ENCODE results near the gene ENOX1.
"Not testable (repeated sequence)": the region's sequence is repeated elsewhere in the genome, so short reads cannot be mapped to it uniquely, and the experiment has no call there.

ENOX1 gene

DNA sequence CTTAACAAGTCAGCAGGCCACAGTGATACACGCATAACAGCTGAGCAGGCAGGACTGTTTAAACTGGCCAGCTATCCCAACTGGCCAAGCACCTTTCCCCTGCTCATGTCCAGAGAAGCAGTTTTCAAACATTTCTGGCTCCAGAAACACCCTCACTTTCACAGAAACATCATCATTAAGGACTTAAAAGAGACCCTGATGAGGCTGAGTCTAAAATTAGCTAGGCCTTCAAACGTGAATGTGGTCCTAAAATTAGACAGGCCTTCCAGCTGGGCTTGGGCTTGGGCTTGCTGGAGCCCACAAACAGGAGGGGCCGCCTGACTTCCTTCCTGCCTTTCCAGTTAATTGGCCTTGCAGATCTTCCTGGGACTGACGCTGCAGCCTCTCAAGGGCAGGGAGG is 429.2 kb downstream of the ENOX1 start:
- Histone ChIP-seq H3K9ac (ENCODE audit: low read length in 5 of 5) (no peak overlapping the region), H3K4me3 (ENCODE audit: low read depth in 1 of 5, low read length in 5 of 5) (no peak overlapping the region), H3K27me3 (ENCODE audit: control insufficient read depth in 5 of 5, insufficient read depth in 4 of 5, low read length in 5 of 5) (no peaks in the 10 kb centered on the region), H3K36me3 (ENCODE audit: control insufficient read depth in 5 of 5, insufficient read depth in 5 of 5, low read length in 5 of 5) (peaks cover 0 to 3% (median 0%) of the 10 kb centered on the region in 5 donors), H3K27ac (ENCODE audit: low read depth, low read length) (no peak overlapping the region), H3K4me1 (ENCODE audit: control insufficient read depth in 5 of 5, insufficient read depth in 5 of 5, low read length in 5 of 5) (peaks cover 0 to 21% (median 6%) of the 10 kb centered on the region in 5 donors), H3K9me3 (ENCODE audit: control insufficient read depth in 5 of 5, low read length in 5 of 5) (no peaks in the 10 kb centered on the region)

DNA sequence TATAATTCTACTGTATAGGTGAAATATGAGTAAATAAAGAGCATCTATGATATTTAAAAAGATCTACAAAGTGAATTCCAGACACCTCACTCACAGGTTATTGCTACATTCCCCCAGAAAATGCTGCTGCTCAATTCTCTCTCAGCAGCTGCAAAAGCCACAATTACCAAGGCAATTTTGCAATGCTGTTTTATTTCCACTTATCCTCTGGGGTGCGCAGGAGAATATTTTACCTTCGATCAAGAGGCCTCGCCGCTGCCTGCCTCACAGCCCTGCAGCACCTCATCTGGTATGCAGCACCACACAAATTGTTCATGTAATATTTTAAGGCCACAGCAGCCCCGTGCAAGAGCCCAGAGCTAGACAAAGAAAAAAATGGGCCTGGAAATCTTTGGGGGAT is 430.2 kb downstream of the ENOX1 start:
- peaks cover 0 to 3% (median 0%) of the 10 kb centered on the region in 5 donors for H3K36me3 ChIP-seq (ENCODE audit: control insufficient read depth in 5 of 5, insufficient read depth in 5 of 5, low read length in 5 of 5)
- H3K4me1 ChIP-seq (ENCODE audit: control insufficient read depth in 5 of 5, insufficient read depth in 5 of 5, low read length in 5 of 5), result peaks cover 0 to 25% (median 6%) of the 10 kb centered on the region in 5 donors
- no peaks in the 10 kb centered on the region for H3K27me3 ChIP-seq (ENCODE audit: control insufficient read depth in 5 of 5, insufficient read depth in 4 of 5, low read length in 5 of 5)
- H3K9ac ChIP-seq (ENCODE audit: low read length in 5 of 5), result no peak overlapping the region
- no peak overlapping the region for H3K4me3 ChIP-seq (ENCODE audit: low read depth in 1 of 5, low read length in 5 of 5)
- H3K9me3 ChIP-seq (ENCODE audit: control insufficient read depth in 5 of 5, low read length in 5 of 5), result no peaks in the 10 kb centered on the region
- H3K27ac ChIP-seq (ENCODE audit: low read depth, low read length), result no peak overlapping the region

DNA sequence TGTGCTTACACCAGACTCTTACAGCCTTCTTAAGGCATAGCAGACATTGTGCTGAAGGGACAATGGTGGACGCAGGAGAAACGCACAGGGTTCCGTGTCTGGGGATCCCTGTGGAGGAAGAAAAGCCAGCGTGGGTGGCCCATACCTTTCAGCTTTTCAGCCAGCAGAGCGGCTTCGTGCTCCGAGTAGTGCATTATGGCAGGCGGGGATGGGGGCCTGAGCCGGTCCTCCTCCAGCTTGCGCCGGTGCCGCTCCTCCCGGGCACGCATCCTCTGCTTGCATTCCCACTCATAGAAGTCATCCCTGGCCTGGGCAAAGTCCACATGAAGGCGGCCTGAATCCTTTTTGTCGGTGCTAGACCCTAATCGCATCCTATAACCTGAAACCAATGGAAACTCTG is 431.0 kb downstream of the ENOX1 start:
- no peak overlapping the region for H3K9ac ChIP-seq (ENCODE audit: low read length in 5 of 5)
- H3K4me1 ChIP-seq (ENCODE audit: control insufficient read depth in 5 of 5, insufficient read depth in 5 of 5, low read length in 5 of 5), result peaks cover 0 to 25% (median 6%) of the 10 kb centered on the region in 5 donors
- no peak overlapping the region for H3K4me3 ChIP-seq (ENCODE audit: low read depth in 1 of 5, low read length in 5 of 5)
- no peaks in the 10 kb centered on the region for H3K9me3 ChIP-seq (ENCODE audit: control insufficient read depth in 5 of 5, low read length in 5 of 5)
- no peaks in the 10 kb centered on the region for H3K27me3 ChIP-seq (ENCODE audit: control insufficient read depth in 5 of 5, insufficient read depth in 4 of 5, low read length in 5 of 5)
- peaks cover 0 to 3% (median 0%) of the 10 kb centered on the region in 5 donors for H3K36me3 ChIP-seq (ENCODE audit: control insufficient read depth in 5 of 5, insufficient read depth in 5 of 5, low read length in 5 of 5)
- no peak overlapping the region for H3K27ac ChIP-seq (ENCODE audit: low read depth, low read length)

DNA sequence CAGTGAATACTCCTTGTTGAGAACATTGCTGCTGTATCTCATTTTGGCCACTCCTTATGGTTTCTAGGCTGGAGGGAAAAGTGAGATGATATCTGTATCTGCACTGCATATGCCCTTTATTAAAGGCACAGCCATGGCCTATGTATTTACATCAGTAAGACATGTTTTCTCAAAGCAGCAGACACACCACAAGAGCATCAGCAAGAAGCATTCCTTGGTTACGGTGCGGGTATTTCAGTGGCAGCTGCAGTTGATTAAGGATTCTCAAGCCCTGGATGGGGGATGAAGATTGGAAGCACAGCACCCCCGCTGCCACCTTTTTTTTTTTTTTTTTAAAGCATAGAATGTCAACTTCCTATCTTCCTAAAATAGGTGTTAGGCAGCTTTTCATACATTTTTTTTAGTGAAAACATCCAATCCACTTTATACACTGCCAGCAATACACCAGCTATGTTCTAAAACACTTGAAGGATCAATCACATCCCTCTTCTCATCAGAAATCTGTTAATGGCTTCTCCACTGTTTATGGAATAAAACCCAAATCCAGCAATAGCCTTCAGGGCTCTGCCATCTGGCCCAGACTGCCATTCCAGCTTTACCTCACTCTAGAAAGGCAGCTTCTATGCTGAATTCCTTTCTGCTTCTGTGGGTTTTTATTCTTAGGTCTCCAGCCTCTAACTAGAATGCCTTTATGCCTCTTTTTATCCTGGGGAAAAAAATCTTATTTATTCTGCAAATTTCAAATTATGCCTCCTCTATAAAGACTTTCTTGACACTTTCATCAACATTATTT is 432.4 kb downstream of the ENOX1 start:
- H3K9ac ChIP-seq (ENCODE audit: low read length in 5 of 5), result no peak overlapping the region
- no peaks in the 10 kb centered on the region for H3K27me3 ChIP-seq (ENCODE audit: control insufficient read depth in 5 of 5, insufficient read depth in 4 of 5, low read length in 5 of 5)

DNA sequence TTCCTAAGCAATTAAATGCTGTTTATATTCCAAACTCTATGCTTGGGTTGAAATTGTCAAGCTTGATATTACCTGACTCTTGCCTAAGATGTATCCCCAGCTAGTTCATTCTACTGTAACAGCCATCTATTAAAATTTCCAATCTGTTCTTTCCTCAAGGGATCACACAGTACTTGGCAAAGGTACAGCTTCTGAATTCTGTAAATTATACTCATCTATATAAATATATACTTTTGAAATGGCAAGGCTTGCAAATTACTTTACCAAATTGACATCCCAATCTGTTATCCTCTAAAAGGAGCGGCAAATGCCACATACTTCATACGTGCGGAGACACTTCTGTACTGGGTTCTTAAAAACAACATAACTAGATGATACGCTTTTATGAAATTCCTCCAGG is 433.1 kb downstream of the ENOX1 start:
- Histone ChIP-seq H3K27me3 (ENCODE audit: control insufficient read depth in 5 of 5, insufficient read depth in 4 of 5, low read length in 5 of 5) (no peaks in the 10 kb centered on the region), H3K4me1 (ENCODE audit: control insufficient read depth in 5 of 5, insufficient read depth in 5 of 5, low read length in 5 of 5) (peaks cover 0 to 25% (median 6%) of the 10 kb centered on the region in 5 donors), H3K36me3 (ENCODE audit: control insufficient read depth in 5 of 5, insufficient read depth in 5 of 5, low read length in 5 of 5) (peaks cover 0 to 3% (median 0%) of the 10 kb centered on the region in 5 donors), H3K9ac (ENCODE audit: low read length in 5 of 5) (no peak overlapping the region), H3K9me3 (ENCODE audit: control insufficient read depth in 5 of 5, low read length in 5 of 5) (no peaks in the 10 kb centered on the region), H3K27ac (ENCODE audit: low read depth, low read length) (no peak overlapping the region), H3K4me3 (ENCODE audit: low read depth in 1 of 5, low read length in 5 of 5) (no peak overlapping the region)

More for the DNA sequence above, 432.4 kb downstream of the ENOX1 start:
- Histone ChIP-seq H3K4me3 (ENCODE audit: low read depth in 1 of 5, low read length in 5 of 5) (no peak overlapping the region), H3K27ac (ENCODE audit: low read depth, low read length) (no peak overlapping the region), H3K9me3 (ENCODE audit: control insufficient read depth in 5 of 5, low read length in 5 of 5) (no peaks in the 10 kb centered on the region), H3K36me3 (ENCODE audit: control insufficient read depth in 5 of 5, insufficient read depth in 5 of 5, low read length in 5 of 5) (peaks cover 0 to 3% (median 0%) of the 10 kb centered on the region in 5 donors), H3K4me1 (ENCODE audit: control insufficient read depth in 5 of 5, insufficient read depth in 5 of 5, low read length in 5 of 5) (peaks cover 0 to 25% (median 6%) of the 10 kb centered on the region in 5 donors)

DNA sequence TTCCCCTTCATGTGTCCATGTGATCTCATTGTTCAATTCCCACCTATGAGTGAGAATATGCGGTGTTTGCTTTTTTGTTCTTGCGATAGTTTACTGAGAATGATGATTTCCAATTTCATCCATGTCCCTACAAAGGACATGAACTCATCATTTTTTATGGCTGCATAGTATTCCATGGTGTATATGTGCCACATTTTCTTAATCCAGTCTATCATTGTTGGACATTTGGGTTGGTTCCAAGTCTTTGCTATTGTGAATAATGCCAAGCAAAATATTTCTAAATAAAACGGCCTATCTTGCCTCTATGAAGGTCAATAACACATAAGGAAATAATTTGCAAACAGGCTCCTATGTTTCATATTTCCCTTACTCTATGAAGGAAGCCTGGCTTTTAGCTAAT is 435.2 kb downstream of the ENOX1 start:
- not testable (repeated sequence) for H3K4me3 ChIP-seq (ENCODE audit: low read depth in 1 of 5, low read length in 5 of 5); H3K36me3 ChIP-seq (ENCODE audit: control insufficient read depth in 5 of 5, insufficient read depth in 5 of 5, low read length in 5 of 5); H3K27me3 ChIP-seq (ENCODE audit: control insufficient read depth in 5 of 5, insufficient read depth in 4 of 5, low read length in 5 of 5); H3K9me3 ChIP-seq (ENCODE audit: control insufficient read depth in 5 of 5, low read length in 5 of 5); H3K9ac ChIP-seq (ENCODE audit: low read length in 5 of 5); H3K27ac ChIP-seq (ENCODE audit: low read depth, low read length); H3K4me1 ChIP-seq (ENCODE audit: control insufficient read depth in 5 of 5, insufficient read depth in 5 of 5, low read length in 5 of 5)

DNA sequence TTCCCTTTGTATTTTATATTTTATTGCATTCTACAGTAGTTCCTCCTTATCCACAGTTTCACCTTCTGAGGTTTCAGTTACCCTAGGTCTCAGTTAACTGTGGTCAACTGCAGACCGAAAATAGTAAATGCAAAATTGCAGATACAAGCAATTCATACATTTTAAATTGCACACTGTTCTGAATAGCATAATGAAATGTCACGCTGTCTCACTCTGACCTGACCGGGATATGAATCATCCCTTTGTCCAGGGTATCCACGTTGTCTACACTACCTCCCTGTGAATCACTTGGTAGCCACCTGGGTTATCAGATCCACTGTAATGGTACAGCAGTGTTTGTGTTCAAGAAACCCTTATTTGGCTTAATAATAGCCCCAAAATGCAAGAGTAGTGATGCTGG is 438.4 kb downstream of the ENOX1 start:
- Histone ChIP-seq H3K9me3 (ENCODE audit: control insufficient read depth in 5 of 5, low read length in 5 of 5) (no peaks in the 10 kb centered on the region), H3K27me3 (ENCODE audit: control insufficient read depth in 5 of 5, insufficient read depth in 4 of 5, low read length in 5 of 5) (no peaks in the 10 kb centered on the region), H3K4me3 (ENCODE audit: low read depth in 1 of 5, low read length in 5 of 5) (no peak overlapping the region), H3K36me3 (ENCODE audit: control insufficient read depth in 5 of 5, insufficient read depth in 5 of 5, low read length in 5 of 5) (no peaks in the 10 kb centered on the region), H3K27ac (ENCODE audit: low read depth, low read length) (no peak overlapping the region), H3K9ac (ENCODE audit: low read length in 5 of 5) (no peak overlapping the region), H3K4me1 (ENCODE audit: control insufficient read depth in 5 of 5, insufficient read depth in 5 of 5, low read length in 5 of 5) (peaks cover 0 to 4% (median 0%) of the 10 kb centered on the region in 5 donors)

DNA sequence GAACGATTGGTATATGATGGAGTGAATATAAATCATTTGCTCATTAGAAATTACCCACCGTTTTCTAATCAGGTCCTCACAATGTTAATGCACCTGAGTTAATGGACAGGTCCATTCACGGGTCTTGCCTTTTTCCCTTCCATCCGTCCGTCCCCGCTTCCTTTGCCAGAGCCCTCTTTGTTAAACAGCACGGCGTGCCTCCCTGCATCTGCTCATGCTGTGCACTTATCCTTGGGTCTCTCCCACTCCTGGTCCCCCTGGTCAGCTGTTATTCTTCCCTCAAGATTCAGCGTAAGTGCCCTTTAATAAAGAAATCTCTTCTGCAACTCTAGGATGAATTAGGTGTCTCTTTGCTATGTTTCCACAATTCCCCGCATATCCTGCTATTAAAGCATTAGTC is 438.9 kb downstream of the ENOX1 start:
- no peaks in the 10 kb centered on the region for H3K36me3 ChIP-seq (ENCODE audit: control insufficient read depth in 5 of 5, insufficient read depth in 5 of 5, low read length in 5 of 5)
- no peak overlapping the region for H3K27ac ChIP-seq (ENCODE audit: low read depth, low read length)
- no peaks in the 10 kb centered on the region for H3K9me3 ChIP-seq (ENCODE audit: control insufficient read depth in 5 of 5, low read length in 5 of 5)
- no peaks in the 10 kb centered on the region for H3K27me3 ChIP-seq (ENCODE audit: control insufficient read depth in 5 of 5, insufficient read depth in 4 of 5, low read length in 5 of 5)
- no peak overlapping the region for H3K4me3 ChIP-seq (ENCODE audit: low read depth in 1 of 5, low read length in 5 of 5)
- no peak overlapping the region for H3K9ac ChIP-seq (ENCODE audit: low read length in 5 of 5)
- H3K4me1 ChIP-seq (ENCODE audit: control insufficient read depth in 5 of 5, insufficient read depth in 5 of 5, low read length in 5 of 5), result peaks cover 0 to 4% (median 0%) of the 10 kb centered on the region in 5 donors

DNA sequence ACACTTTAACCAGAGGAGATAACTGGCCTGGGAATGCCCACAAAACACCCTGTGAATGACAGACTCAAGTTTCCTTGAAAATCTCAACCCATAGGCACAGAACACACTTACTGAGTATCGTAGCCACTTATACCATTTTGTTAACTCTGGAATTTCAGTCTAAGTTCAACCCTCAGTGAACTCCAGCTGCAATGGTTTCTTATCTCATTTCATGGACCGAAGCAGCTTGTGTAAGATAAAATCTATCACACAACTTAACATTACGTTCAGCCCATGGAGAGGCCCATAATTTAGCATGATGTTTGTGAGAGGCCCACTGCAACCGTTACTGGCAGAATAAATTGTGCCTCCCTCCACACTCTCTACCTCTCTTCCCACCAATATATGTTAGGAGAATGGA is 440.3 kb downstream of the ENOX1 start:
- H3K4me3 ChIP-seq (ENCODE audit: low read depth in 1 of 5, low read length in 5 of 5), result no peak overlapping the region
- H3K36me3 ChIP-seq (ENCODE audit: control insufficient read depth in 5 of 5, insufficient read depth in 5 of 5, low read length in 5 of 5), result no peaks in the 10 kb centered on the region
- no peaks in the 10 kb centered on the region for H3K4me1 ChIP-seq (ENCODE audit: control insufficient read depth in 5 of 5, insufficient read depth in 5 of 5, low read length in 5 of 5)
- H3K27ac ChIP-seq (ENCODE audit: low read depth, low read length), result no peak overlapping the region
- no peak overlapping the region for H3K9ac ChIP-seq (ENCODE audit: low read length in 5 of 5)
- H3K9me3 ChIP-seq (ENCODE audit: control insufficient read depth in 5 of 5, low read length in 5 of 5), result no peaks in the 10 kb centered on the region
- H3K27me3 ChIP-seq (ENCODE audit: control insufficient read depth in 5 of 5, insufficient read depth in 4 of 5, low read length in 5 of 5), result no peaks in the 10 kb centered on the region

DNA sequence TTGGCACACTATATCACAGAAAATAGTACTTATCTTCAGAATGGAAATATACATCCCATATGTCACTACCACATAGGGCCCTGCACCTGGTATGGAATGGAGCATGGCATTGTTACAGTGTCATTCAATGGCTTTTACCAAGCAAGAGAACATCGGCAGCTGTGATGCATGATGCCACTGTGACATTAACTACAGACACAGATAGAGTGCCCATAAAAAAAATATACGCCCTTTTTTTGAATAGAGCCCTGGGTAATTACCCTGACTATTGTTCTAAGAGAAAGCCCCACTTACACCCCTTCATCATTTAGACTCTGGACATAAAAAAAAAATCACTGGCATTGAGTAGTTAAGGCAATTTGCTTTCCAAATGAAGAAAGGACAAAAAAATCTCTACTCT is 443.1 kb downstream of the ENOX1 start:
- no peak overlapping the region for H3K27ac ChIP-seq (ENCODE audit: low read depth, low read length)
- no peak overlapping the region for H3K4me3 ChIP-seq (ENCODE audit: low read depth in 1 of 5, low read length in 5 of 5)
- no peaks in the 10 kb centered on the region for H3K9me3 ChIP-seq (ENCODE audit: control insufficient read depth in 5 of 5, low read length in 5 of 5)
- H3K4me1 ChIP-seq (ENCODE audit: control insufficient read depth in 5 of 5, insufficient read depth in 5 of 5, low read length in 5 of 5), result no peaks in the 10 kb centered on the region
- no peak overlapping the region for H3K9ac ChIP-seq (ENCODE audit: low read length in 5 of 5)
- no peaks in the 10 kb centered on the region for H3K36me3 ChIP-seq (ENCODE audit: control insufficient read depth in 5 of 5, insufficient read depth in 5 of 5, low read length in 5 of 5)
- H3K27me3 ChIP-seq (ENCODE audit: control insufficient read depth in 5 of 5, insufficient read depth in 4 of 5, low read length in 5 of 5), result no peaks in the 10 kb centered on the region
